Measurements from ENCODE around the gene SLC35F3. TPM values are rescaled to one million over a fixed set of nuclear protein-coding genes. Genes with fewer than 3 reads are reported as not detected.

The SLC35F3 gene
- total and polyA plus RNA-seq, 9 of the 15 experiments (the other 6 are each of a cell fraction or from before 2014, with no cell fraction given), result 0.04 to 0.07 (median 0.04) TPM; not detected in 6

GRCh38 chr1:233972951-233973635 is 68.6 kb downstream of the SLC35F3 start (continued):
- TF ChIP-seq POLR2H (tag; IDR thresholded peaks at IDR 0.05; ENCODE audit: low read depth) (no peak), CGGBP1 (CRISPR knock-in tag; IDR thresholded peaks at IDR 0.05) (no peak), THRA (IDR thresholded peaks at IDR 0.05) (peak; percentile 84), BRD4 (IDR thresholded peaks at IDR 0.05) (peak; percentile 79; the same call in 1 of the 2 replicates), MTA2 (IDR thresholded peaks at IDR 0.05; ENCODE audit: low read depth) (no peak), ZFP36 (IDR thresholded peaks at IDR 0.05; ENCODE audit: low read depth, low read length, partially characterized antibody) (no peak), PTTG1 (tag; IDR thresholded peaks at IDR 0.05; ENCODE audit: low read depth) (peak; percentile 49; the same call in 1 of the 2 replicates), RUNX1 (IDR thresholded peaks at IDR 0.05; ENCODE audit: low read depth) (no peak), ETS1 (conservative IDR thresholded peaks at IDR 0.05; ENCODE audit: control insufficient read depth, low read depth, low read length) (no peak), SIRT6 (IDR thresholded peaks at IDR 0.05; ENCODE audit: low read depth, low read length) (no peak), E2F4 (CRISPR knock-in tag; IDR thresholded peaks at IDR 0.05; ENCODE audit: low read depth) (no peak), SREBF1 (IDR thresholded peaks at IDR 0.05; ENCODE audit: borderline replicate concordance, low read depth, low read length) (no peak), FOXK2 (conservative IDR thresholded peaks at IDR 0.05 in 1 of 2, IDR thresholded peaks at IDR 0.05 in 1 of 2; ENCODE audit: low read depth in 2 of 2) (peak; percentile 73 to 74; a peak in 3 of 4 replicates), ARID3A (IDR thresholded peaks at IDR 0.05; ENCODE audit: borderline replicate concordance, low read depth, low read length) (peak; percentile 63; the same call in 1 of the 2 replicates), SNRNP70 (optimal IDR thresholded peaks at IDR 0.05; ENCODE audit: low read depth, low read length) (no peak), MLLT1 (IDR thresholded peaks at IDR 0.05) (peak in 1 of 2 experiments; percentile 42; a peak in 1 of 4 replicates), PPARD (CRISPR knock-in tag; IDR thresholded peaks at IDR 0.05) (no peak), POLR3A (IDR thresholded peaks at IDR 0.05; ENCODE audit: borderline replicate concordance, extremely low read depth, insufficient read depth, insufficient read length) (no peak)

All from K562 (cell line).